Activated CD8-positive, alpha-beta T cell treated with anti-CD3 and anti-CD28 coated beads for 36 hours (primary cell): ENCODE results near the gene DHRS13. TPM values are rescaled to one million over a fixed set of nuclear protein-coding genes. Genes with fewer than 3 reads are reported as not detected.

Experiments
- ATAC-seq: fragments of 200-7000 bp; cut with Tn5 transposase; one replicate; pipeline ENCODE4 v1.10.0; 2021; ENCODE audit warnings: mild to moderate bottlenecking, moderate library complexity
- CTCF ChIA-PET: fragments of 350-600 bp; sonication (Branson Sonifier 250); formaldehyde crosslinking; loops from one replicate; lab custom pipeline; 2021; ENCODE audit warnings: antibody characterized with exemption; lab: Charles Lee
- POLR2A ChIA-PET: fragments of 350-600 bp; sonication (Branson Sonifier 250); formaldehyde crosslinking; loops from one replicate; lab custom pipeline; 2021; ENCODE audit warnings: antibody characterized with exemption; lab: Charles Lee
- DNase-seq: peaks from one replicate; pipeline ENCODE4 v3.0.0-alpha.2; 2020
- H3K27ac Mint-ChIP-seq: one replicate; pipeline ENCODE4 v1.8.0; 2021; ENCODE audit warnings: mild to moderate bottlenecking, mixed read lengths
- H3K27me3 Mint-ChIP-seq: one replicate; pipeline ENCODE4 v1.8.0; 2021; ENCODE audit warnings: mixed read lengths
- H3K36me3 Mint-ChIP-seq: one replicate; pipeline ENCODE4 v1.8.0; 2021; ENCODE audit warnings: low read depth, mixed read lengths
- H3K4me1 Mint-ChIP-seq: one replicate; pipeline ENCODE4 v1.8.0; 2021; ENCODE audit warnings: low read depth, mixed read lengths
- H3K4me3 Mint-ChIP-seq: one replicate; pipeline ENCODE4 v1.8.0; 2021; ENCODE audit warnings: mild to moderate bottlenecking, moderate library complexity, mixed read lengths
- H3K9me3 Mint-ChIP-seq: one replicate; pipeline ENCODE4 v1.8.0; 2021; ENCODE audit warnings: mixed read lengths
- intact Hi-C: fragments of 100-400 bp; cut with micrococcal nuclease; formaldehyde crosslinking; loops from one replicate; pipeline ENCODE4 v1.10.0; 2022
- total RNA-seq, 2 experiments: library from RNA; stranded (reverse); gene quantifications; one replicate each; pipeline ENCODE4 v1.2.3, GENCODE V29; 2021
- TF ChIP-seq, protein P1 (sequence below): fragments of 200-600 bp; IDR thresholded peaks from one replicate; pipeline ENCODE4 v1.8.0; 2022; ENCODE audit warnings: antibody characterized with exemption, mild to moderate bottlenecking

The DHRS13 gene
- total RNA-seq, 2 experiments from 2014 or later = 37.3 to 38.2 TPM

DNA sequence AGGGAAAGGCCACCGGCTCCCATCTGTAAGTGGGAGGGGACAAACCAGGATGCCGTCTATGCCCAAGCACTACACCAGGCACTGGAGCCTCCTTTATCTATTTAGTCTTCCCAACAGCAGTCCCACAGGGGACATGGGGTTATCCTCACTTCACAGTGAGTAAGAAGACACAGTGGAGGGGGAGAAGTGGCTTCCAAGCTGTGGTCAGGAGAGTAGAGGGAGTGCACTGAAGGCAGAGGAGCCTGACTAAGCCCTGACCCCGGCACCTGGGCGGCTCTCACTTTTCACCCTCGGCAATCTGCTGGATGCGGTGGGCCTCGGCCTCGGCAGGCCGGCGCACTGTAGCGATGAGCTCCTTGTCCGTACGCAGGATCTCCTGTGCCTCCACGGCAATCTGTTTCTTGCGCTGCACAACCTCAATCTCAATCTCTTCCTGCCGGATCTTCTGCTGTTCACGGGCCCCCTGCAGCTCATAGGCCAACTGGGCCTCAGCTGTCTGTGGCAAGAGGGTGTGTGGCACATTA is 21.3 kb downstream of the DHRS13 start:
- ChIA-PET POLR2A (interaction anchor here (0.6 to 4.2 kb wide), 5 partner anchors 10 to 187 kb away, joined by 3 to 22 read pairs (median 3); no protein-coding TSS in a partner anchor), CTCF (interaction anchor here (1.1 to 2.0 kb wide), 8 partner anchors 10 to 235 kb away, joined by 3 to 7 read pairs (median 3); no protein-coding TSS in a partner anchor)
- no peak overlapping the region for H3K27ac Mint-ChIP-seq
- peaks cover 16% of the 10 kb centered on the region for H3K4me1 Mint-ChIP-seq
- TF ChIP-seq, protein P1, sequence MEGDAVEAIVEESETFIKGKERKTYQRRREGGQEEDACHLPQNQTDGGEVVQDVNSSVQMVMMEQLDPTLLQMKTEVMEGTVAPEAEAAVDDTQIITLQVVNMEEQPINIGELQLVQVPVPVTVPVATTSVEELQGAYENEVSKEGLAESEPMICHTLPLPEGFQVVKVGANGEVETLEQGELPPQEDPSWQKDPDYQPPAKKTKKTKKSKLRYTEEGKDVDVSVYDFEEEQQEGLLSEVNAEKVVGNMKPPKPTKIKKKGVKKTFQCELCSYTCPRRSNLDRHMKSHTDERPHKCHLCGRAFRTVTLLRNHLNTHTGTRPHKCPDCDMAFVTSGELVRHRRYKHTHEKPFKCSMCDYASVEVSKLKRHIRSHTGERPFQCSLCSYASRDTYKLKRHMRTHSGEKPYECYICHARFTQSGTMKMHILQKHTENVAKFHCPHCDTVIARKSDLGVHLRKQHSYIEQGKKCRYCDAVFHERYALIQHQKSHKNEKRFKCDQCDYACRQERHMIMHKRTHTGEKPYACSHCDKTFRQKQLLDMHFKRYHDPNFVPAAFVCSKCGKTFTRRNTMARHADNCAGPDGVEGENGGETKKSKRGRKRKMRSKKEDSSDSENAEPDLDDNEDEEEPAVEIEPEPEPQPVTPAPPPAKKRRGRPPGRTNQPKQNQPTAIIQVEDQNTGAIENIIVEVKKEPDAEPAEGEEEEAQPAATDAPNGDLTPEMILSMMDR = no peak
- no peaks in the 10 kb centered on the region for H3K9me3 Mint-ChIP-seq
- intact Hi-C loops = no loop called here
- DNase-seq (no peak), ATAC-seq (no peak)
- H3K27me3 Mint-ChIP-seq = no peaks in the 10 kb centered on the region
- no peak overlapping the region for H3K4me3 Mint-ChIP-seq
- H3K36me3 Mint-ChIP-seq = peaks cover 23% of the 10 kb centered on the region

DNA sequence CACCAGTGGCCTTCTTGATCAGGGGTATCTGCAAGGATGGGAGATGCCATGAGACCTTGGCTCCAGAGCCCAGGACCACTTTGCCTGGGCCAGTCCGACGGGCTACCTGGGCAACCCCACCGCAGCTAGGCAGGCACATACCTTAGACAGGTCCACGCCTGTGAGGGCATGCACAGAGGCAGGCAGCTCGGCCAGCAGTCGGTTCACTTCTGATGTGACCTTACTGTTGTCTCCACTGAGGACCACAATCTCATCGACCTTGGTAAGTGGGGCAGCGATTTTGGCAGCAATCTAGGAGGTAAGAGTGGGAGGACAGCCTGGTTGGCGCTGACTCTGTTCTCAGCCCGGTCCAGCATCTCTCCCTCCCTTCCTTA is 22.3 kb downstream of the DHRS13 start:
- Mint-ChIP-seq H3K27me3 (no peaks in the 10 kb centered on the region), H3K27ac (no peak overlapping the region), H3K4me3 (no peak overlapping the region), H3K4me1 (peaks cover 26% of the 10 kb centered on the region), H3K36me3 (peaks cover 23% of the 10 kb centered on the region), H3K9me3 (no peaks in the 10 kb centered on the region)
- TF ChIP-seq, protein P1 = no peak
- ATAC-seq = no peak
- intact Hi-C loops = no loop called here
- ChIA-PET POLR2A (interaction anchor here (0.9 to 4.2 kb wide), 2 partner anchors 12 to 17 kb away, joined by 3 to 22 read pairs; partner anchors contain the start of gene FLOT2), CTCF (interaction anchor here (1.4 kb wide), 2 partner anchors 23 to 237 kb away, joined by 4 to 5 read pairs; partner anchors contain the start of gene DHRS13)
- no peak for DNase-seq

DNA sequence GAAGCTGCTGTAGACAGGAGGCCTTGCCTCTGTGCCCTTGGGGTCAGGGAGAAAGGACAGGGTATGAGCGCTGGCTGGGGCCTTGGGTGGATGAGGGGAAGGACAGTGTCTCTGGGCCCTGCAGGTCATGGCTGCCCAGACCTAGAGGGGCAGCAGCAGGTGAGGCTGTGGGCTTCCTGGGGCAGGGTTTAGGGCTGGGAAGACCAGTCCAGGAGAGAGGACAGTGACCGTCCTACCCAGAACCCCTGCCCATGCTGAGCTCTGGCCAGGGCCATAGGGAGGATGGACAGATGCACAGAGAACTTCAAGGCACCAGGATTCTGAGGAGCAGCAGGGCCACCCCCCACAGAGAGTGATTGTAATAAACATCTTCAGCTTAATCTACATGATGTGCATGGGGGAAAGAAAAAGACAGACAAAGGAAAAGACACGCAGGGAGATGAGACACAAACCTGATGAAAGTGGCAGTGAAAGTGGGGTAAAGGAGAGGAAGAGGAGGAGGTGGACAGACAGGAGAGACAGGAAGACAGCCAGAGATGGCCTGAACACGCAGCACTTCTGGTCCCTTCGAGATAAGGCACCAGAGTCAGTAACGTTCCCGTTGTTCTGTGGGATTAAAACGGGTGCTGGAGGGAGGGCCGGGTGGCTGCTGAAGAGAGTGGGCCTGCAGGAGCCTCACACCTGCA is 22.9 kb downstream of the DHRS13 start:
- TF ChIP-seq, protein P1 = no peak
- Mint-ChIP-seq H3K4me3 (no peak overlapping the region), H3K27ac (no peak overlapping the region), H3K9me3 (no peaks in the 10 kb centered on the region), H3K27me3 (no peaks in the 10 kb centered on the region), H3K4me1 (peaks cover 29% of the 10 kb centered on the region), H3K36me3 (peaks cover 23% of the 10 kb centered on the region)
- intact Hi-C loops = loop anchor here (10.0 kb wide), 1 partner anchor 65 kb away; no protein-coding TSS in a partner anchor
- POLR2A ChIA-PET = interaction anchor here (0.6 to 4.2 kb wide), 4 partner anchors 10 to 160 kb away, joined by 3 to 22 read pairs (median 4); partner anchors contain the start of genes FLOT2 and RPL23A
- DNase-seq = no peak
- CTCF ChIA-PET = interaction anchor here (1.2 to 2.3 kb wide), 5 partner anchors 22 to 169 kb away, joined by 3 to 21 read pairs (median 7); partner anchors contain the start of gene DHRS13
- no peak for ATAC-seq

DNA sequence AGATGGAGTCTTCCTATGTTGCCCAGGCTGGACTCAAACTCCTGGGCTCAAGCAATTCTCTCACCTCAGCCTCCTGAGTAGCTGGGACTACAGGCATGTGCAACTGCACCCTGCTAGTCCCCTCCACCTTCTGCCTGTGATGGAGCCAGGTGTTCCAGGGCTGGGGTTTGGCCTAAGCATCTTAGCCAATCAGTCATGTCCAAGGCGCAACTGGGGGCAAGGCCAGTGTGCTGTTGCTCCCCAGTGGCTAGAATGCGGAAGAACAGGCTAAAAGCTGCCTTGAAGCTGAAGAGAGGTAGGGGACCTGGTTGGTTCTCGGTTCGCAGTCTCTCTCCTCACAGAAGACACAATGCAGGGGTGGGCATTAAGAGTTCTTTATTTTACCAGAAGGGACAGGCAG is 23.9 kb downstream of the DHRS13 start:
- CTCF ChIA-PET = interaction anchor here (1.2 to 2.3 kb wide), 6 partner anchors 14 to 168 kb away, joined by 3 to 21 read pairs (median 5); no protein-coding TSS in a partner anchor
- intact Hi-C loops = loop anchor here (10.0 kb wide), 1 partner anchor 64 kb away; no protein-coding TSS in a partner anchor
- Mint-ChIP-seq H3K4me1 (peaks cover 29% of the 10 kb centered on the region), H3K36me3 (peaks cover 23% of the 10 kb centered on the region), H3K4me3 (no peak overlapping the region), H3K9me3 (no peaks in the 10 kb centered on the region), H3K27me3 (no peaks in the 10 kb centered on the region), H3K27ac (peak overlapping the region; percentile 7)
- TF ChIP-seq, protein P1 = no peak
- ATAC-seq (peak; percentile 57), DNase-seq (peak; percentile 55)
- POLR2A ChIA-PET = interaction anchor here (0.6 to 1.8 kb wide), 4 partner anchors 9 to 159 kb away, joined by 3 to 6 read pairs (median 4); partner anchors contain the start of genes FLOT2 and RPL23A
